Vagina (tissue), 2 donors: Measurements from ENCODE around the gene CEACAM6. TPM values are rescaled to one million over a fixed set of nuclear protein-coding genes. Genes with fewer than 3 reads are reported as not detected.

ENCODE experiments used
- DNase-seq, 2 donors: peaks; one replicate each; pipeline ENCODE4 v3.0.0-alpha.2; 2017; ENCODE audit errors: extremely low spot score in 2 of 2
- H3K27ac ChIP-seq: fragments of 200-600 bp; sonication (generic); one replicate; pipeline ENCODE4 v1.5.1; 2019
- H3K27me3 ChIP-seq: fragments of 200-600 bp; sonication (generic); one replicate; pipeline ENCODE4 v1.5.1; 2019
- H3K36me3 ChIP-seq, 2 donors: fragments of 200-600 bp; sonication (generic); one replicate each; pipeline ENCODE4 v1.5.1; 2017 to 2019
- H3K4me1 ChIP-seq: fragments of 200-600 bp; sonication (generic); one replicate; pipeline ENCODE4 v1.5.1; 2019
- H3K4me3 ChIP-seq, 2 donors: fragments of 200-600 bp; sonication (generic); 1 replicate in 1 of 2; 2 replicates in 1 of 2; pipeline ENCODE4 v1.5.1; 2016 to 2019
- H3K9me3 ChIP-seq: fragments of 200-600 bp; sonication (generic); one replicate; pipeline ENCODE4 v1.5.1; 2019
- CTCF ChIP-seq, 3 experiments: fragments of 450-650 bp in 2 of 3; fragments of 200-600 bp in 1 of 3; sonication (generic) in 1 of 3; IDR thresholded peaks; one replicate each; pipeline ENCODE4 v1.5.1; 2017 to 2019; ENCODE audit warnings: antibody characterized with exemption in 3 of 3, mild to moderate bottlenecking in 2 of 3, moderate library complexity in 2 of 3
- POLR2A ChIP-seq, 2 donors: fragments of 450-650 bp; IDR thresholded peaks; one replicate each; pipeline ENCODE4 v1.6.1; 2017; ENCODE audit warnings: antibody characterized with exemption in 2 of 2, mild to moderate bottlenecking in 2 of 2, moderate library complexity in 2 of 2
- POLR2AphosphoS5 ChIP-seq, 2 donors: sonication (generic); formaldehyde crosslinking; IDR thresholded peaks; one replicate each; pipeline ENCODE4 v1.9.0; 2017; ENCODE audit warnings: antibody characterized with exemption in 2 of 2, mild to moderate bottlenecking in 2 of 2, low read depth in 1 of 2; ENCODE audit not compliant: insufficient read depth in 1 of 2
- intact Hi-C: fragments of 100-400 bp; cut with DNase I; formaldehyde crosslinking; loops from one replicate; pipeline ENCODE4 v1.15.1; 2023
- total RNA-seq: library from RNA; depleted of rRNA; stranded (reverse); fragments of >200 nt; gene quantifications from one replicate; pipeline ENCODE4 v1.2.3, GENCODE V29; 2016

Gene CEACAM6
- total RNA-seq, 1 donor from 2014 or later, result 6.9 TPM

- no peak overlapping the region for H3K4me3 ChIP-seq
- no peaks in the 10 kb centered on the region for H3K27me3 ChIP-seq
- TF ChIP-seq POLR2A (IDR thresholded peaks at IDR 0.05), result no peak
- no peak for TF ChIP-seq POLR2AphosphoS5 (IDR thresholded peaks at IDR 0.05; ENCODE audit: insufficient read depth in 1 of 2, low read depth in 1 of 2)
- no peak for TF ChIP-seq CTCF (IDR thresholded peaks at IDR 0.05)
- no peak for DNase-seq
- H3K9me3 ChIP-seq, result no peaks in the 10 kb centered on the region
- no peaks in the 10 kb centered on the region for H3K36me3 ChIP-seq
- intact Hi-C loops, result no loop called here
- H3K27ac ChIP-seq, result no peak overlapping the region
- no peaks in the 10 kb centered on the region for H3K4me1 ChIP-seq
These were observed 16.0 kb upstream of the CEACAM6 start for GRCh38 chr19:41739361-41739760.

GRCh38 chr19:41740415-41741243 is 14.7 kb upstream of the CEACAM6 start:
- Histone ChIP-seq H3K36me3 (no peaks in the 10 kb centered on the region), H3K27me3 (no peaks in the 10 kb centered on the region), H3K27ac (no peak overlapping the region), H3K4me1 (no peaks in the 10 kb centered on the region), H3K9me3 (no peaks in the 10 kb centered on the region), H3K4me3 (no peak overlapping the region)
- intact Hi-C loops, result no loop called here
- DNase-seq, result no peak
- no peak for TF ChIP-seq POLR2A (IDR thresholded peaks at IDR 0.05)
- no peak for TF ChIP-seq POLR2AphosphoS5 (IDR thresholded peaks at IDR 0.05; ENCODE audit: insufficient read depth in 1 of 2, low read depth in 1 of 2)
- TF ChIP-seq CTCF (IDR thresholded peaks at IDR 0.05), result no peak

- TF ChIP-seq POLR2A (IDR thresholded peaks at IDR 0.05) (no peak), POLR2AphosphoS5 (IDR thresholded peaks at IDR 0.05; ENCODE audit: insufficient read depth in 1 of 2, low read depth in 1 of 2) (no peak), CTCF (IDR thresholded peaks at IDR 0.05) (no peak)
- Histone ChIP-seq H3K9me3 (no peaks in the 10 kb centered on the region), H3K27me3 (no peaks in the 10 kb centered on the region), H3K4me1 (no peaks in the 10 kb centered on the region), H3K4me3 (no peak overlapping the region), H3K27ac (no peak overlapping the region), H3K36me3 (no peaks in the 10 kb centered on the region)
- intact Hi-C loops, result no loop called here
- DNase-seq, result no peak
These were observed 14.1 kb upstream of the CEACAM6 start for GRCh38 chr19:41741244-41741554.

GRCh38 chr19:41744850-41745249 is 10.5 kb upstream of the CEACAM6 start:
- H3K36me3 ChIP-seq, result no peaks in the 10 kb centered on the region
- no peaks in the 10 kb centered on the region for H3K27me3 ChIP-seq
- H3K4me1 ChIP-seq, result no peaks in the 10 kb centered on the region
- TF ChIP-seq POLR2A (IDR thresholded peaks at IDR 0.05), result no peak
- TF ChIP-seq POLR2AphosphoS5 (IDR thresholded peaks at IDR 0.05; ENCODE audit: insufficient read depth in 1 of 2, low read depth in 1 of 2), result no peak
- no peak for TF ChIP-seq CTCF (IDR thresholded peaks at IDR 0.05)
- no peak overlapping the region for H3K27ac ChIP-seq
- H3K9me3 ChIP-seq, result no peaks in the 10 kb centered on the region
- DNase-seq, result no peak
- H3K4me3 ChIP-seq, result no peak overlapping the region
- intact Hi-C loops, result no loop called here

- Histone ChIP-seq H3K4me1 (no peaks in the 10 kb centered on the region), H3K27me3 (no peaks in the 10 kb centered on the region), H3K4me3 (no peak overlapping the region), H3K9me3 (no peaks in the 10 kb centered on the region), H3K36me3 (no peaks in the 10 kb centered on the region), H3K27ac (no peak overlapping the region)
- TF ChIP-seq POLR2A (IDR thresholded peaks at IDR 0.05) (no peak), POLR2AphosphoS5 (IDR thresholded peaks at IDR 0.05; ENCODE audit: insufficient read depth in 1 of 2, low read depth in 1 of 2) (no peak), CTCF (IDR thresholded peaks at IDR 0.05) (no peak)
- DNase-seq, result no peak
- intact Hi-C loops, result no loop called here
These were observed 9.6 kb upstream of the CEACAM6 start for GRCh38 chr19:41745756-41746155.
